Endothelial cell of umbilical vein (primary cell): Measurements from ENCODE around the gene RAB3B.

Source experiments
- CTCF ChIP-seq, 2 donors: IDR thresholded peaks; 1 replicate in 1 of 2; 2 replicates in 1 of 2; pipeline ENCODE4 v1.5.1; 2011; ENCODE audit warnings: low read length in 2 of 2, mild to moderate bottlenecking in 2 of 2, moderate library complexity in 2 of 2, control low read depth in 1 of 2, inconsistent platforms in 1 of 2, low read depth in 1 of 2; ENCODE audit not compliant: insufficient read depth in 1 of 2; ENCODE audit errors: extremely low read depth in 1 of 2
- JUN ChIP-seq: IDR thresholded peaks from 2 replicates; pipeline ENCODE4 v1.6.1; 2011; ENCODE audit warnings: borderline replicate concordance, low read depth; ENCODE audit not compliant: insufficient read length, insufficient read depth
- MAX ChIP-seq: IDR thresholded peaks from 2 replicates; pipeline ENCODE4 v1.6.1; 2011; ENCODE audit not compliant: insufficient read depth, insufficient read length

GRCh38 chr1:51956528-51957509, 33.7 kb downstream of the RAB3B start:
- TF ChIP-seq CTCF (IDR thresholded peaks at IDR 0.05; ENCODE audit: extremely low read depth in 1 of 2, insufficient read depth in 1 of 2, low read depth in 1 of 2, low read length in 2 of 2) (no peak), JUN (peak; percentile 67), MAX (no peak)
